HepG2 (cell line): Measurements from ENCODE around the gene OR4D9. TPM values are rescaled to one million over a fixed set of nuclear protein-coding genes. Genes with fewer than 3 reads are reported as not detected.

ENCODE experiments used
- ATAC-seq: fragments of 200-7000 bp; cut with Tn5 transposase; 3 replicates; pipeline ENCODE4 v1.9.1; 2020; ENCODE audit warnings: mild to moderate bottlenecking, moderate library complexity
- BruUV-seq: library from RNA; stranded (reverse); fragments of 400-500 nt; replicated peaks from 2 replicates; lab custom pipeline; 2021; lab: Mats Ljungman, UMichigan
- CTCF ChIA-PET: fragments of 300-600 bp; formaldehyde crosslinking; extraction: SDS; loops from one replicate; lab custom pipeline; 2021; ENCODE audit warnings: low total read pairs, inconsistent platforms, low intra/inter-chr PET ratio; lab: Yijun Ruan, JAX
- POLR2A ChIA-PET: fragments of 350-600 bp; sonication (Branson Sonifier 250); formaldehyde crosslinking; loops from one replicate; lab custom pipeline; 2020; ENCODE audit warnings: antibody characterized with exemption, inconsistent platforms; lab: Yijun Ruan, JAX
- DNase-seq: peaks from one replicate; pipeline ENCODE4 v3.0.0-alpha.2; 2015; ENCODE audit warnings: low spot score
- FAIRE-seq: peaks from 3 replicates; lab custom pipeline; 2011; peaks lifted over from hg19 to GRCh38; lab: Jason Lieb, UNC
- H2AFZ ChIP-seq: one replicate; pipeline ENCODE4 v1.6.1; 2011; ENCODE audit warnings: low read length, inconsistent platforms
- H3K27ac ChIP-seq: fragments of 300-600 bp; 3 replicates; pipeline ENCODE4 v1.8.0; 2011; ENCODE audit warnings: mixed run types, mild to moderate bottlenecking, mixed read lengths, low read length, inconsistent platforms; ENCODE audit not compliant: insufficient read depth; ENCODE audit errors: extremely low read length
- H3K27me3 ChIP-seq, 2 experiments: fragments of 200-600 bp in 1 of 2; 2 replicates in 1 of 2; 3 replicates in 1 of 2; pipeline versions ENCODE4 v1.6.0 to v1.8.0; 2011; ENCODE audit warnings: low read length in 2 of 2, mild to moderate bottlenecking in 2 of 2, moderate library complexity in 2 of 2, inconsistent platforms in 1 of 2; ENCODE audit not compliant: insufficient read depth in 2 of 2, control insufficient read depth in 1 of 2
- H3K36me3 ChIP-seq, 2 experiments: fragments of 200-600 bp in 1 of 2; replicated peaks in 1 of 2; 2 replicates in 1 of 2; 3 replicates in 1 of 2; pipeline versions ENCODE4 v1.5.1 to v1.8.0; 2011; ENCODE audit warnings: low read length in 2 of 2, inconsistent platforms in 1 of 2; ENCODE audit not compliant: insufficient read depth in 2 of 2, control insufficient read depth in 1 of 2
- H3K4me1 ChIP-seq: 2 replicates; pipeline ENCODE4 v1.5.1; 2012; ENCODE audit warnings: low read length, inconsistent platforms; ENCODE audit not compliant: insufficient read depth
- H3K4me2 ChIP-seq: 2 replicates; pipeline ENCODE4 v1.6.0; 2011; ENCODE audit warnings: low read depth, low read length, inconsistent platforms
- H3K4me3 ChIP-seq, 3 experiments: fragments of 200-600 bp in 1 of 3; sonication (generic), shearing (Covaris generic) in 1 of 3; replicated peaks in 1 of 3; 2 replicates each; pipeline ENCODE4 v1.5.1; 2011 to 2016; ENCODE audit warnings: low read length in 3 of 3, inconsistent platforms in 2 of 3, low read depth in 2 of 3, mild to moderate bottlenecking in 2 of 3, control low read depth in 1 of 3, mixed read lengths in 1 of 3; ENCODE audit not compliant: insufficient read depth in 1 of 3
- H3K79me2 ChIP-seq: one replicate; pipeline ENCODE4 v1.6.1; 2011; ENCODE audit warnings: low read length, inconsistent platforms; ENCODE audit not compliant: insufficient read depth
- H3K9ac ChIP-seq: 2 replicates; pipeline ENCODE4 v1.6.0; 2011; ENCODE audit warnings: mild to moderate bottlenecking, low read depth, low read length, inconsistent platforms; ENCODE audit not compliant: insufficient read depth
- H3K9me3 ChIP-seq: 2 replicates; pipeline ENCODE4 v1.5.1; 2012; ENCODE audit warnings: mild to moderate bottlenecking, low read length
- H4K20me1 ChIP-seq: 2 replicates; pipeline ENCODE4 v1.6.0; 2011; ENCODE audit warnings: inconsistent platforms, mild to moderate bottlenecking, low read length, moderate library complexity; ENCODE audit not compliant: insufficient read depth
- EHMT2 ChIP-seq: fragments of 200-600 bp; sonication (generic); IDR thresholded peaks from 2 replicates; pipeline ENCODE4 v1.7.0; 2017; ENCODE audit warnings: antibody characterized with exemption, low read depth, low read length, borderline replicate concordance
- MLLT10 ChIP-seq: sonication (generic); formaldehyde crosslinking; IDR thresholded peaks from 2 replicates; pipeline ENCODE4 v1.4.0; 2020; ENCODE audit warnings: missing genetic modification reagents
- THRA ChIP-seq: sonication (generic); formaldehyde crosslinking; IDR thresholded peaks from 2 replicates; pipeline ENCODE4 v1.4.0; 2020; ENCODE audit warnings: missing genetic modification reagents, borderline replicate concordance
- ZMYM4 ChIP-seq: sonication (generic); formaldehyde crosslinking; IDR thresholded peaks from 2 replicates; pipeline ENCODE4 v1.8.1; 2023; ENCODE audit warnings: mild to moderate bottlenecking, missing genetic modification reagents
- ZNF614 ChIP-seq: IDR thresholded peaks from 2 replicates; pipeline ENCODE4 v1.6.1; 2018; ENCODE audit warnings: missing biosample characterization, missing genetic modification reagents, inconsistent platforms, borderline replicate concordance
- ZNF615 ChIP-seq: sonication (generic); formaldehyde crosslinking; IDR thresholded peaks from 2 replicates; pipeline ENCODE4 v1.5.0; 2020; ENCODE audit warnings: mild to moderate bottlenecking, missing genetic modification reagents, borderline replicate concordance
- ZNF639 ChIP-seq: conservative IDR thresholded peaks from 2 replicates; pipeline ENCODE4 v1.6.1; 2018; ENCODE audit warnings: missing genetic modification reagents
- ZSCAN29 ChIP-seq: sonication (generic); formaldehyde crosslinking; conservative IDR thresholded peaks from 2 replicates; pipeline ENCODE4 v1.4.0; 2020; ENCODE audit warnings: mild to moderate bottlenecking, missing genetic modification reagents
- WGBS: methylation state at CpG from one replicate; pipeline ENCODE4 v1.1.6; 2017; ENCODE audit warnings: low lambda C conversion rate; 5-methylcytosine and 5-hydroxymethylcytosine counted together
- in situ Hi-C: cut with HindIII; loops from 2 replicates; pipeline ENCODE4 v1.10.0; 2017; ENCODE audit warnings: low pct_unique_long_range_greater_than_20kb; ENCODE audit not compliant: extremely low pct_ligation_motif_present
- intact Hi-C: fragments of 100-400 bp; cut with micrococcal nuclease; formaldehyde crosslinking; loops from one replicate; pipeline ENCODE4 v1.10.0; 2022; ENCODE audit not compliant: unreplicated experiment
- polyA plus RNA-seq, 8 experiments: library from polyadenylated mRNA; depleted of rRNA in 3 of 8; stranded (reverse) in 7 of 8; unstranded in 1 of 8; fragments of >200 nt; fragmentation: Illumina TruSeq in 4 of 8; extraction: Trizol in 4 of 8; gene quantifications; 2 replicates each; pipeline versions ENCODE4 v1.2.1 to v1.2.3, GENCODE V29; 2011 to 2016; ENCODE audit warnings: low read depth in 4 of 8, missing spikeins in 1 of 8, mixed read lengths in 1 of 8; ENCODE audit not compliant: insufficient read depth in 1 of 8
- total RNA-seq, 5 experiments: library from RNA; depleted of rRNA; stranded (reverse); fragments of >200 nt; fragmentation: Illumina TruSeq; extraction: Trizol; gene quantifications; 2 replicates each; pipeline ENCODE4 v1.2.3, GENCODE V29; 2016; ENCODE audit warnings: low read depth in 1 of 5

The OR4D9 gene
- total and polyA plus RNA-seq, 2 of the 13 experiments (the other 11 are each of a cell fraction or from before 2014, with no cell fraction given): not detected

- ChIA-PET CTCF (no interaction called here), POLR2A (no interaction called here)
- no peak for ATAC-seq
- Histone ChIP-seq H3K4me1 (no peaks in the 10 kb centered on the region), H3K4me3 (no peak overlapping the region), H2AFZ (no peak overlapping the region), H3K9me3 (no peaks in the 10 kb centered on the region), H3K36me3 (no peaks in the 10 kb centered on the region), H3K27me3 (no peaks in the 10 kb centered on the region), H3K79me2 (no peaks in the 10 kb centered on the region), H3K27ac (no peak overlapping the region), H4K20me1 (no peaks in the 10 kb centered on the region), H3K4me2 (no peak overlapping the region), H3K9ac (no peak overlapping the region)
- no peak for DNase-seq
- no peak for FAIRE-seq
- in situ Hi-C loops (no loop called here), intact Hi-C loops (no loop called here)
- WGBS: 25% methylated on average over 9 of the region's 9 CpGs
- TF ChIP-seq ZNF639 (CRISPR knock-in tag) (no peak), MLLT10 (CRISPR knock-in tag) (no peak), ZMYM4 (CRISPR knock-in tag) (no peak), ZSCAN29 (CRISPR knock-in tag) (no peak), ZNF615 (CRISPR knock-in tag) (no peak), ZNF614 (CRISPR knock-in tag) (no peak), THRA (no peak), EHMT2 (no peak)
- BruUV-seq: no TSS peak
Measured at GRCh38 chr11:59475176-59475575, 36.2 kb upstream of the OR4D9 start.
